Breast epithelium (tissue), 3 donors: Measurements from ENCODE around the gene CDS2.

ENCODE experiments used
- POLR2A ChIP-seq: fragments of 450-650 bp; IDR thresholded peaks from one replicate; pipeline ENCODE4 v1.6.1; 2016; ENCODE audit warnings: antibody characterized with exemption, mild to moderate bottlenecking, moderate library complexity
- POLR2AphosphoS5 ChIP-seq, 3 donors: sonication (generic); formaldehyde crosslinking; IDR thresholded peaks; one replicate each; pipeline ENCODE4 v1.6.1; 2017; ENCODE audit warnings: antibody characterized with exemption in 3 of 3
- TF ChIP-seq, protein P1 (sequence below), 3 donors: fragments of 450-650 bp; IDR thresholded peaks; one replicate each; pipeline ENCODE4 v1.5.1; 2016 to 2017; ENCODE audit warnings: antibody characterized with exemption in 3 of 3, mild to moderate bottlenecking in 3 of 3, moderate library complexity in 3 of 3

DNA sequence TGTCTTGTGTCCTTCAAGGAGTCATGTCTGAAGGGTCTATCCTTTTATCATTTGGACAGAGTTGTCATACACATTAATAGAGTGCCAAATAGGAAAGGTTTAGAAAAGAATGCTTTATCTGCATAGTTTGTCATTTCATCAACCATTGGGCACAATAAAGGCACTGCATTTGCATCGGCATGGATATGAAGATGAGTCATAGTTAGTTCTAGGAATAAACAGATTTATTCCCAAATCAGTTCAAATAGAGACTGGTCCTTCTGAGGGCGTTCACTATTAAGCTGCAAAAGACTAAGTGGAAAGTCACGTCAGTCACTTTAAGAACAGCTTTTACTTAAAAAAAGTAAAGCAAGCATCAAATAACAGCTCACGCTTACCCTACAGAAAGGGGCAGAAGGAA lies 90.8 kb downstream of the CDS2 start:
- TF ChIP-seq, protein P1, sequence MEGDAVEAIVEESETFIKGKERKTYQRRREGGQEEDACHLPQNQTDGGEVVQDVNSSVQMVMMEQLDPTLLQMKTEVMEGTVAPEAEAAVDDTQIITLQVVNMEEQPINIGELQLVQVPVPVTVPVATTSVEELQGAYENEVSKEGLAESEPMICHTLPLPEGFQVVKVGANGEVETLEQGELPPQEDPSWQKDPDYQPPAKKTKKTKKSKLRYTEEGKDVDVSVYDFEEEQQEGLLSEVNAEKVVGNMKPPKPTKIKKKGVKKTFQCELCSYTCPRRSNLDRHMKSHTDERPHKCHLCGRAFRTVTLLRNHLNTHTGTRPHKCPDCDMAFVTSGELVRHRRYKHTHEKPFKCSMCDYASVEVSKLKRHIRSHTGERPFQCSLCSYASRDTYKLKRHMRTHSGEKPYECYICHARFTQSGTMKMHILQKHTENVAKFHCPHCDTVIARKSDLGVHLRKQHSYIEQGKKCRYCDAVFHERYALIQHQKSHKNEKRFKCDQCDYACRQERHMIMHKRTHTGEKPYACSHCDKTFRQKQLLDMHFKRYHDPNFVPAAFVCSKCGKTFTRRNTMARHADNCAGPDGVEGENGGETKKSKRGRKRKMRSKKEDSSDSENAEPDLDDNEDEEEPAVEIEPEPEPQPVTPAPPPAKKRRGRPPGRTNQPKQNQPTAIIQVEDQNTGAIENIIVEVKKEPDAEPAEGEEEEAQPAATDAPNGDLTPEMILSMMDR (IDR thresholded peaks at IDR 0.05) = no peak
- TF ChIP-seq POLR2AphosphoS5 (IDR thresholded peaks at IDR 0.05) (no peak), POLR2A (no peak)
